ENCODE measurements around the gene NLRC5. TPM values are rescaled to one million over a fixed set of nuclear protein-coding genes. Genes with fewer than 3 reads are reported as not detected.
"Not testable (repeated sequence)": the region's sequence is repeated elsewhere in the genome, so short reads cannot be mapped to it uniquely, and the experiment has no call there.

Gene NLRC5
- polyA plus RNA-seq, 12 donors = 3.1 to 11.0 (median 4.8) TPM; not detected in 1

GRCh38 chr16:56961851-56962281, 27.5 kb upstream of the NLRC5 start, which contains the start of gene CETP:
TSS of gene CETP (plus strand) at chr16:56961950. CDS start at chr16:56961980, 30 bp downstream.
- no peak for DNase-seq

GRCh38 chr16:56964243-56965148, 24.9 kb upstream of the NLRC5 start:
- peak; percentile 69 for DNase-seq

- no peak for DNase-seq
These were observed 23.9 kb upstream of the NLRC5 start for GRCh38 chr16:56965149-56966092.

GRCh38 chr16:56966093-56966475, 23.3 kb upstream of the NLRC5 start:
- no peak for DNase-seq

GRCh38 chr16:56967733-56968132, 21.6 kb upstream of the NLRC5 start:
- no peak for DNase-seq

- no peak for DNase-seq
These were observed 19.6 kb upstream of the NLRC5 start for GRCh38 chr16:56969769-56970168.

GRCh38 chr16:56970934-56971767, 18.2 kb upstream of the NLRC5 start:
- DNase-seq = no peak

- no peak for DNase-seq
These were observed 17.7 kb upstream of the NLRC5 start for GRCh38 chr16:56971768-56972043.

GRCh38 chr16:56972403-56973293, 16.7 kb upstream of the NLRC5 start:
- DNase-seq = no peak

- no peak for DNase-seq
These were observed 16.1 kb upstream of the NLRC5 start for GRCh38 chr16:56973294-56973689.

GRCh38 chr16:56973899-56974298, 15.5 kb upstream of the NLRC5 start:
- DNase-seq = not testable (repeated sequence)

GRCh38 chr16:56974549-56975300, 14.6 kb upstream of the NLRC5 start:
- DNase-seq = no peak

GRCh38 chr16:56975714-56976113, 13.6 kb upstream of the NLRC5 start:
- no peak for DNase-seq

- DNase-seq = no peak
These were observed 12.1 kb upstream of the NLRC5 start for GRCh38 chr16:56977216-56977615.

GRCh38 chr16:56977823-56978430, 11.4 kb upstream of the NLRC5 start:
- DNase-seq = no peak

GRCh38 chr16:56980201-56980535, 9.2 kb upstream of the NLRC5 start:
- no peak for DNase-seq

GRCh38 chr16:56980792-56981724, 8.3 kb upstream of the NLRC5 start:
- DNase-seq = no peak

- no peak for DNase-seq
These were observed 7.6 kb upstream of the NLRC5 start for GRCh38 chr16:56981729-56982271.

All from muscle of arm (tissue), 12 donors.